Small intestine (tissue), 16 donors: ENCODE data around the gene DSG3. TPM values are rescaled to one million over a fixed set of nuclear protein-coding genes. Genes with fewer than 3 reads are reported as not detected.

ENCODE experiments used
- DNase-seq, 2 donors: peaks; one replicate each; pipeline versions ENCODE4 v3.0.0 to v3.0.0-alpha.2; 2013
- FAIRE-seq: peaks from 2 replicates; lab custom pipeline; 2012; peaks lifted over from hg19 to GRCh38; lab: Jason Lieb, UNC
- H3K27ac ChIP-seq, 3 donors: one replicate each; pipeline ENCODE4 v1.5.1; 2013; ENCODE audit warnings: low read length in 2 of 3, mild to moderate bottlenecking in 2 of 3, control low read depth in 1 of 3, inconsistent platforms in 1 of 3, low read depth in 1 of 3, moderate library complexity in 1 of 3
- H3K27me3 ChIP-seq, 3 donors: one replicate each; pipeline ENCODE4 v1.6.1; 2013; ENCODE audit warnings: low read length in 3 of 3, inconsistent platforms in 1 of 3; ENCODE audit not compliant: control insufficient read depth in 3 of 3, insufficient read depth in 3 of 3
- H3K36me3 ChIP-seq, 3 donors: one replicate each; pipeline ENCODE4 v1.6.1; 2013; ENCODE audit warnings: low read length in 3 of 3, inconsistent platforms in 1 of 3, low read depth in 1 of 3, mild to moderate bottlenecking in 1 of 3, moderate library complexity in 1 of 3; ENCODE audit not compliant: control insufficient read depth in 3 of 3, insufficient read depth in 2 of 3
- H3K4me1 ChIP-seq, 3 donors: one replicate each; pipeline ENCODE4 v1.6.1; 2013; ENCODE audit warnings: low read length in 2 of 3, inconsistent platforms in 1 of 3, low read depth in 1 of 3, mild to moderate bottlenecking in 1 of 3, moderate library complexity in 1 of 3; ENCODE audit not compliant: control insufficient read depth in 3 of 3, insufficient read depth in 2 of 3
- H3K4me3 ChIP-seq, 3 donors: one replicate each; pipeline ENCODE4 v1.5.1; 2013; ENCODE audit warnings: low read length in 3 of 3, control low read depth in 1 of 3, inconsistent platforms in 1 of 3, low read depth in 1 of 3, mild to moderate bottlenecking in 1 of 3, moderate library complexity in 1 of 3
- H3K9me3 ChIP-seq, 2 donors: one replicate each; pipeline ENCODE4 v1.6.1; 2013; ENCODE audit warnings: low read depth in 1 of 2, low read length in 1 of 2; ENCODE audit not compliant: control insufficient read depth in 2 of 2, insufficient read depth in 1 of 2
- WGBS, 3 donors: extraction: QIAGEN DNeasy Blood & Tissue Kit; methylation state at CpG; one replicate each; pipeline ENCODE4 v1.1.7; 2013; 5-methylcytosine and 5-hydroxymethylcytosine counted together
- long read RNA-seq, 10 donors: transcript quantifications; one replicate each; lab custom pipeline, GENCODE V29; 2026
- polyA plus RNA-seq, 4 donors: library from polyadenylated mRNA; stranded (reverse) in 3 of 4; unstranded in 1 of 4; fragments of 200-250 nt in 3 of 4; fragments of 120-200 nt in 1 of 4; gene quantifications; one replicate each; pipeline versions ENCODE4 v1.2.1 to v1.2.3, GENCODE V29; 2013
- donor health status: healthy with polysubstance abuse.
- donor health status: control.
- donor health status: control.
- donor health status: Bipolar disorder and iron deficiency.
- donor health status: healthy.

The DSG3 gene
- polyA plus RNA-seq, result 1 to 10 TPM in 1 of 4 donors, under 1 TPM in 3; 0.03 to 2.5 (median 0.47) TPM
- long read RNA-seq, donor 1, result 0 reads
- long read RNA-seq, donor 2, result 0 reads
- long read RNA-seq, donor 3, result 0 reads
- long read RNA-seq, donor 4, result 0 reads
- long read RNA-seq, donor 5, result 0 reads
- long read RNA-seq, donor 6, result 0 reads
- long read RNA-seq, donor 7, result 0 reads
- long read RNA-seq, donor 8, full-length matches to known transcripts, result 2 of 2 reads
- long read RNA-seq, donor 8, partial matches to known transcripts, result 0 of 2 reads
- long read RNA-seq, donor 8, other reads (novel, unspliced or antisense), result 0 of 2 reads
- long read RNA-seq, donor 9, result 0 reads
- long read RNA-seq, donor 10, result 0 reads

DNA sequence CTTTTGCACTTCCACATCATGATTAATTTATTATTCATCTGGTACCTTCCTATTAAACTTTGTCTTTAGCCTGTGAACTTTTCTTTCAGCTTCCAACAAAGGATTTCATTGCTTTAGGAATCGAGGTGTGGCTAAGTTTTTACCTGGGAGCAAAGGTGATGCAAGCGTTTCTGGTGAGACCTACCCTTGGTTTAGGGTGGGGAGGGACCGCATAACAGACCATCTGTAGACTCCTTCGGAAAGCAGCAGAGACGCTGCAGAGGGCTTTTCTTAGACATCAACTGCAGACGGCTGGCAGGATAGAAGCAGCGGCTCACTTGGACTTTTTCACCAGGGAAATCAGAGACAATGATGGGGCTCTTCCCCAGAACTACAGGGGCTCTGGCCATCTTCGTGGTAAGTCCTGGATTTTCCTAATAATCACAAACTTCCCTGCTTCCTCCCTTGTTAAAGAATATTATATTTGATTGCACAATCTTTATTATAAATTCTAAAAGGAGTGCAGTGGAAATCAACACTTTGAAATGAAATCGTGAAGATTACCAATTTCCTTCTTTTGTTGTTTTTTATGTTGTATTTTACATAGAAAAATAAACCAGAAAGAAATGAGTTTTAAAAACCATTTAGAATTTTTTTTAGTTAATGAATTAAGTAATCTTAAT is at the start of gene DSG3:
Gene DSG3, plus strand, starts transcription at position 212 of the 662 bp plus-strand sequence. Its CDS starts 137 bp downstream, at position 349.
- DNase-seq (peak; percentile 30 to 84), FAIRE-seq (peak; percentile 10)
- Histone ChIP-seq H3K9me3 (no peaks in the 10 kb centered on the region), H3K36me3 (no peaks in the 10 kb centered on the region), H3K4me3 (no peak within 1 kb of the TSS), H3K27me3 (no peaks in the 10 kb centered on the region), H3K27ac (no peak within 1 kb of the TSS), H3K4me1 (no peaks in the 10 kb centered on the region)
- 14 to 47% (median 30%) methylated on average over 9 of the region's 9 CpGs for WGBS, 3 donors

GRCh38 chr18:31398191-31398590 is 49.4 kb upstream of the DSG3 start:
- no peak for DNase-seq
- no peak overlapping the region for H3K27ac ChIP-seq
- no peak for FAIRE-seq

DNA sequence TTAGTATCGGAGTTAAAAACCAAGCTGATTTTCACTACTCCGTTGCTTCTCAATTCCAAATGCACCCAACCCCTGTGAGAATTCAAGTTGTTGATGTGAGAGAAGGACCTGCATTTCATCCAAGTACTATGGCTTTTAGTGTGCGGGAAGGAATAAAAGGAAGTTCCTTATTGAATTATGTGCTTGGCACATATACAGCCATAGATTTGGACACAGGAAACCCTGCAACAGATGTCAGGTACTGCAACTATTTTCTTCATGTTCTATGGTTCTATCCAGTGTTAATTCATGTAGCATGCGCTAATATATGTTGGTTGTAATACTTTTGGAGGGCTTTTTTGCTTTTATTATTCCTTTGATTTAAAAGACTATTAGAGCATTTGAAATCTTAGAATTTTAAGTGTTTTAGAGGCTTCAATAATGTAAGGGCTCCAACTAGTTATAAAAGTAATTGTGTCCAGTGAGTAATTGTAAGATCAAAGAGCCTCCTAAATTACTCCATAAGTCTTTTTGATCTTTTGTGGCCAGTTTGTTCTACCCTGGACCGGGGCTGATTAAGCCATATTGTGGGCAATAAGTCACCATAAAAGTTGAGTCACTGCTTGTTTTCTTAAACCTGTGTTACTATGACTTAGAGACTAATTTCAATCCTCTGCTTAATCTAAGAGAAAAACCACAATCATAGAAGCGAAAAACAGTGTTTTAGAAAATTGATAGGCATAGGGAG is 48.1 kb upstream of the DSG3 start:
- Histone ChIP-seq H3K27me3 (no peaks in the 10 kb centered on the region), H3K4me3 (no peak overlapping the region), H3K4me1 (peaks cover 3 to 37% (median 4%) of the 10 kb centered on the region in 3 donors), H3K27ac (peak overlapping the region; percentile 41 to 69 (median 49)), H3K36me3 (no peaks in the 10 kb centered on the region), H3K9me3 (no peaks in the 10 kb centered on the region)
- FAIRE-seq, result peak; percentile 87
- DNase-seq, result peak; percentile 83 to 93
- 12 to 29% (median 19%) methylated on average over 6 of the region's 6 CpGs for whole genome bisulfite sequencing, 3 donors

More at GRCh38 chr18:31398191-31398590, 49.4 kb upstream of the DSG3 start:
- Histone ChIP-seq H3K9me3 (no peaks in the 10 kb centered on the region), H3K27me3 (no peaks in the 10 kb centered on the region), H3K36me3 (no peaks in the 10 kb centered on the region), H3K4me1 (peaks cover 3 to 34% (median 7%) of the 10 kb centered on the region in 3 donors), H3K4me3 (no peak overlapping the region)
- 42 to 71% (median 60%) methylated on average over 2 of the region's 2 CpGs for WGBS, 3 donors

DNA sequence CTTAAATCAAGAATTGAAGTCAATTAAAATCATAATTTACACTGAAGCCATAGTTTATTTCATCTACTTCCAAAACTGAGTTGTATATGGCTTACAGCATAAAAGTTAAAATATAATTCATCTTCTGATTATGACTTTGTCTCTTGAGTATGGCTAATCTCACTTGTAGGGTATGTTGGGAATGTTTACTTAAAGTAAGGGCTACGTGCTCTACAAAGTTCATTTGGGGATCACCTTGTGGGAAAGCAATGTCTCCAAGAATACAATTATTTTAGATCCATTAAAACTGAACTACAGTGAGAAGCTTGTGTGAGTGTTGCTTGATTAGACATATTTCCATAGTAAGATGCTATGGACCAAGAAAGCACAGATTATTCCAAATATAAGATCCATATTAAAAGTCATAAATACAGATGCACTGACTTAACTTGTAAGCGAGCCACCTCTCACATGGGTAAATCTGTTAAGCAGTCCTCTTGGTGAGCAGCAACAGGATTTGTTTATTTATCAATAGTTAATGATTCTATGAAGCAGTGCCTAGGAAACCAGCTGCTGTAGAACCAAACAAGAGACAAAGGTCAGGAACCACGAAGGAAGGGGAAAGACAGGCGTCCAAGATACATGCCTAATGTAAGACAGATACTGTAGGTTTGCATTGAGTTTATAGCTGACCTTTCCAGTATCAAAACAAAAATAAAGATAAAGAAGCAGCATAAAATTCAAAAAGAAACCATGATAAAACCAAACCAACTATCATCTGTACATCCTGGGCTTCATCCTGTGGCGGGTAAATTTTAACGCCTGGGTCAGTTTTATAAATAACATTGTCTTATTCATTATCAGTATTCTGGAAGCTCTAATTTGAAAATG is 46.1 kb upstream of the DSG3 start:
- 9 to 38% (median 23%) methylated on average over 6 of the region's 6 CpGs for WGBS, 3 donors
- no peak overlapping the region for H3K4me3 ChIP-seq
- H3K4me1 ChIP-seq, result peaks cover 3 to 36% (median 4%) of the 10 kb centered on the region in 3 donors
- peak; percentile 72 to 91 for DNase-seq
- FAIRE-seq, result peak; percentile 70
- no peaks in the 10 kb centered on the region for H3K9me3 ChIP-seq
- peak overlapping the region in 1 of 3 donors; percentile 31 for H3K27ac ChIP-seq
- H3K36me3 ChIP-seq, result no peaks in the 10 kb centered on the region
- H3K27me3 ChIP-seq, result no peaks in the 10 kb centered on the region

DNA sequence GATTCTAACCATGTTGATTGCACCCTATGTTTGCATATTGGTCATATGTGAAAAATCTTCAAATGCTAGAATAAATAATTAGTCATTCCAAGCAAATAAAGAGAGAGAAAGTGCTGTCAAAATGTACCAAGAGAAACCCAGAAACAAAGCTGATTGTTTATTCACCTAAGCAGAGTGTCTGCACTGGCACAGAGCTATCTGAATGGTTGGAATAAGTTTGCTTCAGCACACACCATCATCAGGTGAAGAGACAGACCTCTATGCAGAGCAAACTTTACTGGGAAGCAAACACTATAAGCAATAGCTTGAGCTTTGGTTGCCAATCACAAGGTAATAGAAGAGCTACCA is 45.5 kb upstream of the DSG3 start:
- Histone ChIP-seq H3K4me1 (peaks cover 0 to 30% (median 2%) of the 10 kb centered on the region in 3 donors), H3K27me3 (no peaks in the 10 kb centered on the region), H3K9me3 (no peaks in the 10 kb centered on the region), H3K27ac (peak overlapping the region in 1 of 3 donors; percentile 19), H3K4me3 (no peak overlapping the region), H3K36me3 (no peaks in the 10 kb centered on the region)
- FAIRE-seq, result no peak
- DNase-seq, result peak in 1 of 2 donors; percentile 30

GRCh38 chr18:31403409-31403808 is 44.1 kb upstream of the DSG3 start:
- Histone ChIP-seq H3K36me3 (no peaks in the 10 kb centered on the region), H3K9me3 (no peaks in the 10 kb centered on the region), H3K27ac (no peak overlapping the region), H3K4me1 (peaks cover 0 to 20% (median 2%) of the 10 kb centered on the region in 3 donors), H3K27me3 (no peaks in the 10 kb centered on the region), H3K4me3 (no peak overlapping the region)
- no peak for FAIRE-seq
- no peak for DNase-seq
- WGBS, 3 donors, result 54 to 60% (median 55%) methylated on average over 2 of the region's 2 CpGs

- no peak overlapping the region for H3K4me3 ChIP-seq
- FAIRE-seq (no peak), DNase-seq (no peak)
- H3K9me3 ChIP-seq, result no peaks in the 10 kb centered on the region
- 83 to 86% (median 85%) methylated on average over 3 of the region's 3 CpGs for WGBS, 3 donors
- H3K36me3 ChIP-seq, result no peaks in the 10 kb centered on the region
- H3K4me1 ChIP-seq, result peaks cover 0 to 3% (median 0%) of the 10 kb centered on the region in 3 donors
- no peak overlapping the region for H3K27ac ChIP-seq
- no peaks in the 10 kb centered on the region for H3K27me3 ChIP-seq
Measured at GRCh38 chr18:31407649-31408048, 39.9 kb upstream of the DSG3 start.
